AG04449 (cell line): Measurements from ENCODE around the gene DXO.
A peak's percentile ranks its signal among the peaks of the same experiment; 100 is the strongest.

Source experiments
- CTCF ChIA-PET: fragments of 350-600 bp; formaldehyde crosslinking; extraction: SDS; loops from one replicate; lab custom pipeline; 2021; ENCODE audit warnings: antibody characterized with exemption; lab: Yijun Ruan, JAX
- POLR2A ChIA-PET: fragments of 400-600, 350-600 bp; formaldehyde crosslinking; extraction: SDS; loops from one replicate; lab custom pipeline; 2020; ENCODE audit warnings: antibody characterized with exemption, inconsistent platforms; lab: Yijun Ruan, JAX
- DNase-seq: peaks from one replicate; pipeline ENCODE4 v3.0.0-alpha.2; 2010; ENCODE audit warnings: low read depth, low spot score
- H3K4me3 ChIP-seq: 2 replicates; pipeline ENCODE4 v1.5.1; 2011; ENCODE audit warnings: low read depth, mild to moderate bottlenecking, control low read depth, low read length
- CTCF ChIP-seq: IDR thresholded peaks from one replicate; pipeline ENCODE4 v1.5.1; 2011; ENCODE audit warnings: mild to moderate bottlenecking, moderate library complexity, low read length, control low read depth, inconsistent platforms; ENCODE audit not compliant: insufficient read depth; ENCODE audit errors: missing control alignments

Gene DXO

GRCh38 chr6:31969712-31970603 is 2.0 kb downstream of the DXO start:
- POLR2A ChIA-PET: interaction anchor here (1.0 kb wide), 1 partner anchor 107 kb away, joined by 3 read pairs; no protein-coding TSS in a partner anchor
- H3K4me3 ChIP-seq: peak overlapping the region; percentile 98
- CTCF ChIA-PET: interaction anchor here (0.8 to 2.3 kb wide), 4 partner anchors 10 to 225 kb away, joined by 3 to 15 read pairs (median 6); partner anchors contain the start of gene SKIC2
- DNase-seq: no peak
- TF ChIP-seq CTCF: no peak

GRCh38 chr6:31968791-31969711 is 2.9 kb downstream of the DXO start:
- no peak for TF ChIP-seq CTCF
- H3K4me3 ChIP-seq: no peak overlapping the region
- ChIA-PET POLR2A (interaction anchor here (0.6 to 1.5 kb wide), 4 partner anchors 10 to 106 kb away, joined by 3 to 4 read pairs (median 3); partner anchors contain the start of genes CFB, NELFE and SKIC2), CTCF (interaction anchor here (1.5 to 2.3 kb wide), 4 partner anchors 9 to 226 kb away, joined by 4 to 15 read pairs (median 7); partner anchors contain the start of gene SKIC2)
- no peak for DNase-seq

GRCh38 chr6:31968326-31968725 is 3.6 kb downstream of the DXO start:
- no peak overlapping the region for H3K4me3 ChIP-seq
- ChIA-PET CTCF (interaction anchor here (1.8 kb wide), 1 partner anchor 9 kb away, joined by 6 read pairs; the partner anchor contains the start of gene SKIC2), POLR2A (interaction anchor here (0.6 to 1.5 kb wide), 3 partner anchors 9 to 70 kb away, joined by 3 to 4 read pairs (median 3); partner anchors contain the start of genes CFB, NELFE and SKIC2)
- no peak for DNase-seq
- TF ChIP-seq CTCF: no peak

- TF ChIP-seq CTCF: no peak
- ChIA-PET CTCF (interaction anchor here (1.8 kb wide), 1 partner anchor 8 kb away, joined by 6 read pairs; the partner anchor contains the start of gene SKIC2), POLR2A (interaction anchor here (1.4 to 1.5 kb wide), 2 partner anchors 9 to 69 kb away, joined by 3 to 4 read pairs; partner anchors contain the start of genes NELFE and SKIC2)
- H3K4me3 ChIP-seq: no peak overlapping the region
- DNase-seq: no peak
Measured at GRCh38 chr6:31967926-31968320, 4.0 kb downstream of the DXO start.

- no peak for DNase-seq
- no peak overlapping the region for H3K4me3 ChIP-seq
- no peak for TF ChIP-seq CTCF
- CTCF ChIA-PET: interaction anchor here (0.8 to 1.8 kb wide), 2 partner anchors 8 to 15 kb away, joined by 3 to 6 read pairs; partner anchors contain the start of gene SKIC2
- POLR2A ChIA-PET: interaction anchor here (0.8 to 1.5 kb wide), 2 partner anchors 69 to 115 kb away, joined by 3 to 5 read pairs; no protein-coding TSS in a partner anchor
Measured at GRCh38 chr6:31966997-31967925, 4.7 kb downstream of the DXO start.
